NOMO-1 treated with DMSO at 0.1 percent for 48 hours (cell line): ENCODE results near the gene OPCML.

Experiments
- DNase-seq: peaks from one replicate; lab custom pipeline; 2025; ENCODE audit not compliant: unreplicated experiment; lab: John Stamatoyannopoulos, UW

OPCML gene

GRCh38 chr11:133047036-133047770 is 485.1 kb downstream of the OPCML start:
- DNase-seq, result no peak

GRCh38 chr11:133046252-133046651 is 486.0 kb downstream of the OPCML start:
- DNase-seq, result no peak

GRCh38 chr11:133041928-133042882 is 490.1 kb downstream of the OPCML start:
- no peak for DNase-seq

- no peak for DNase-seq
These were observed 491.1 kb downstream of the OPCML start for GRCh38 chr11:133041181-133041580.

GRCh38 chr11:133040289-133040900 is 491.9 kb downstream of the OPCML start:
- no peak for DNase-seq

- no peak for DNase-seq
These were observed 493.5 kb downstream of the OPCML start for GRCh38 chr11:133038850-133039249.

- DNase-seq, result no peak
These were observed 497.4 kb downstream of the OPCML start for GRCh38 chr11:133034929-133035328.

GRCh38 chr11:133029107-133029506 is 503.2 kb downstream of the OPCML start:
- no peak for DNase-seq

GRCh38 chr11:133026952-133027351 is 505.3 kb downstream of the OPCML start:
- DNase-seq, result no peak

- no peak for DNase-seq
These were observed 508.0 kb downstream of the OPCML start for GRCh38 chr11:133024301-133024700.

- DNase-seq, result no peak
These were observed 509.1 kb downstream of the OPCML start for GRCh38 chr11:133023232-133023631.

GRCh38 chr11:133021553-133021952 is 510.7 kb downstream of the OPCML start:
- DNase-seq, result no peak

GRCh38 chr11:133020372-133020714 is 512.0 kb downstream of the OPCML start:
- DNase-seq, result no peak

- DNase-seq, result no peak
These were observed 512.5 kb downstream of the OPCML start for GRCh38 chr11:133019545-133020371.

- no peak for DNase-seq
These were observed 516.8 kb downstream of the OPCML start for GRCh38 chr11:133015457-133015856.

- no peak for DNase-seq
These were observed 518.0 kb downstream of the OPCML start for GRCh38 chr11:133014337-133014736.

- no peak for DNase-seq
These were observed 519.5 kb downstream of the OPCML start for GRCh38 chr11:133012803-133013202.

GRCh38 chr11:133011604-133012003 is 520.7 kb downstream of the OPCML start:
- DNase-seq, result no peak

GRCh38 chr11:133007027-133007584 is 525.2 kb downstream of the OPCML start:
- DNase-seq, result no peak

GRCh38 chr11:133004369-133004768 is 527.9 kb downstream of the OPCML start:
- no peak for DNase-seq

GRCh38 chr11:132999516-132999915 is 532.8 kb downstream of the OPCML start:
- no peak for DNase-seq
